HEK293 (cell line): ENCODE measurements around the gene MEGF6.
A peak's percentile ranks its signal among the peaks of the same experiment; 100 is the strongest.

Experiments used
- CTCF ChIA-PET: fragments of 350-600 bp; formaldehyde crosslinking; extraction: SDS; loops from one replicate; lab custom pipeline; 2021; ENCODE audit warnings: antibody characterized with exemption; lab: Yijun Ruan, JAX
- POLR2A ChIA-PET: fragments of 300-600 bp; formaldehyde crosslinking; extraction: SDS; loops from one replicate; lab custom pipeline; 2020; ENCODE audit warnings: antibody characterized with exemption, inconsistent platforms; lab: Yijun Ruan, JAX
- H3K27ac ChIP-seq: fragments of 200-500 bp; sonication (Bioruptor generic); 2 replicates; pipeline ENCODE4 v1.5.1; 2014; ENCODE audit warnings: low read depth, low read length, control low read depth, inconsistent platforms; ENCODE audit errors: extremely low read depth
- H3K36me3 ChIP-seq, 2 experiments: fragments of 200-500 bp in 1 of 2; sonication (Bioruptor generic) in 1 of 2; 1 replicate in 1 of 2; 2 replicates in 1 of 2; pipeline ENCODE4 v1.5.1; 2014 to 2017; ENCODE audit warnings: inconsistent platforms in 2 of 2, low read length in 2 of 2; ENCODE audit not compliant: control insufficient read depth in 2 of 2, insufficient read depth in 1 of 2
- H3K4me1 ChIP-seq: fragments of 200-500 bp; sonication (Bioruptor generic); 2 replicates; pipeline ENCODE4 v1.5.1; 2014; ENCODE audit warnings: mild to moderate bottlenecking, low read length, inconsistent platforms; ENCODE audit not compliant: control insufficient read depth, insufficient read depth
- H3K4me3 ChIP-seq: 2 replicates; pipeline ENCODE4 v1.5.1; 2011; ENCODE audit warnings: low read depth, mild to moderate bottlenecking, control low read depth, low read length, moderate library complexity
- H3K9me3 ChIP-seq: fragments of 200-500 bp; sonication (Bioruptor generic); 2 replicates; pipeline ENCODE4 v1.5.1; 2014; ENCODE audit warnings: low read depth, low read length, inconsistent platforms; ENCODE audit not compliant: control insufficient read depth, insufficient read depth
- FEZF1 ChIP-seq: fragments of 450-650 bp; formaldehyde crosslinking; IDR thresholded peaks from 2 replicates; pipeline ENCODE4 v1.5.1; 2016; ENCODE audit warnings: missing biosample characterization, missing genetic modification characterization
- KLF1 ChIP-seq: fragments of 450-650 bp; formaldehyde crosslinking; IDR thresholded peaks from 2 replicates; pipeline ENCODE4 v1.5.1; 2016; ENCODE audit warnings: missing biosample characterization, missing genetic modification characterization
- PRDM4 ChIP-seq: fragments of 450-650 bp; formaldehyde crosslinking; IDR thresholded peaks from 2 replicates; pipeline ENCODE4 v1.5.1; 2017; ENCODE audit warnings: missing biosample characterization, missing genetic modification characterization
- REST ChIP-seq: fragments of 450-650 bp; formaldehyde crosslinking; IDR thresholded peaks from 2 replicates; pipeline ENCODE4 v1.5.1; 2016; ENCODE audit warnings: missing biosample characterization, missing genetic modification characterization
- SP7 ChIP-seq: fragments of 450-650 bp; formaldehyde crosslinking; IDR thresholded peaks from 2 replicates; pipeline ENCODE4 v1.5.1; 2016; ENCODE audit warnings: missing biosample characterization, missing genetic modification characterization
- YY1 ChIP-seq: fragments of 450-650 bp; formaldehyde crosslinking; IDR thresholded peaks from 2 replicates; pipeline ENCODE4 v1.5.1; 2018; ENCODE audit warnings: missing biosample characterization, missing genetic modification characterization
- ZFP3 ChIP-seq: fragments of 450-650 bp; formaldehyde crosslinking; IDR thresholded peaks from 2 replicates; pipeline ENCODE4 v1.5.1; 2016; ENCODE audit warnings: low read depth, missing biosample characterization, missing genetic modification characterization
- ZFP37 ChIP-seq: fragments of 450-650 bp; formaldehyde crosslinking; IDR thresholded peaks from 2 replicates; pipeline ENCODE4 v1.5.1; 2016; ENCODE audit warnings: missing biosample characterization, missing genetic modification characterization
- ZNF114 ChIP-seq: fragments of 450-650 bp; formaldehyde crosslinking; IDR thresholded peaks from 2 replicates; pipeline ENCODE4 v1.5.0; 2017; ENCODE audit warnings: missing biosample characterization, missing genetic modification characterization
- ZNF121 ChIP-seq: fragments of 450-650 bp; formaldehyde crosslinking; IDR thresholded peaks from 2 replicates; pipeline ENCODE4 v1.5.1; 2016; ENCODE audit warnings: missing biosample characterization, missing genetic modification characterization
- ZNF169 ChIP-seq: fragments of 450-650 bp; formaldehyde crosslinking; IDR thresholded peaks from 2 replicates; pipeline ENCODE4 v1.5.1; 2016; ENCODE audit warnings: missing biosample characterization, missing genetic modification characterization
- ZNF292 ChIP-seq: fragments of 450-650 bp; formaldehyde crosslinking; IDR thresholded peaks from 2 replicates; pipeline ENCODE4 v1.5.1; 2016; ENCODE audit warnings: low read depth, missing biosample characterization, missing genetic modification characterization, borderline replicate concordance
- ZNF596 ChIP-seq: fragments of 450-650 bp; IDR thresholded peaks from 2 replicates; pipeline ENCODE4 v1.5.0; 2018; ENCODE audit warnings: missing biosample characterization, mild to moderate bottlenecking, missing genetic modification characterization, moderate library complexity
- ZNF621 ChIP-seq: fragments of 450-650 bp; formaldehyde crosslinking; IDR thresholded peaks from 2 replicates; pipeline ENCODE4 v1.5.1; 2017; ENCODE audit warnings: missing biosample characterization, missing genetic modification characterization
- ZNF837 ChIP-seq: fragments of 450-650 bp; formaldehyde crosslinking; IDR thresholded peaks from 2 replicates; pipeline ENCODE4 v1.5.1; 2016; ENCODE audit warnings: missing biosample characterization, missing genetic modification characterization
- ZSCAN23 ChIP-seq: fragments of 450-650 bp; formaldehyde crosslinking; IDR thresholded peaks from 2 replicates; pipeline ENCODE4 v1.5.1; 2016; ENCODE audit warnings: missing biosample characterization, missing genetic modification characterization
- TF ChIP-seq, protein P1 (sequence below): fragments of 450-650 bp; formaldehyde crosslinking; IDR thresholded peaks from 2 replicates; pipeline ENCODE4 v1.5.1; 2016; ENCODE audit warnings: missing biosample characterization, missing genetic modification characterization

The MEGF6 gene

GRCh38 chr1:3560251-3560871, 50.9 kb downstream of the MEGF6 start:
- H3K4me3 ChIP-seq: no peak overlapping the region
- no peaks in the 10 kb centered on the region for H3K9me3 ChIP-seq
- no peak for TF ChIP-seq ZFP3
- TF ChIP-seq PRDM4 (tag by site-specific recombination): peak; percentile 88
- no peaks in the 10 kb centered on the region for H3K36me3 ChIP-seq
- CTCF ChIA-PET: interaction anchor here (1.3 kb wide), 1 partner anchor 59 kb away, joined by 6 read pairs; no protein-coding TSS in a partner anchor
- no peaks in the 10 kb centered on the region for H3K4me1 ChIP-seq
- POLR2A ChIA-PET: no interaction called here
- H3K27ac ChIP-seq: no peak overlapping the region

GRCh38 chr1:3558036-3558726, 53.1 kb downstream of the MEGF6 start:
- Histone ChIP-seq H3K4me1 (no peaks in the 10 kb centered on the region), H3K4me3 (no peak overlapping the region), H3K36me3 (no peaks in the 10 kb centered on the region), H3K27ac (no peak overlapping the region), H3K9me3 (no peaks in the 10 kb centered on the region)
- no peak for TF ChIP-seq ZNF114
- TF ChIP-seq ZNF292: no peak
- no peak for TF ChIP-seq ZNF621 (tag by site-specific recombination)
- no peak for TF ChIP-seq ZFP37 (tag by site-specific recombination)
- TF ChIP-seq KLF1: no peak
- TF ChIP-seq REST (tag by site-specific recombination): no peak
- no peak for TF ChIP-seq SP7
- TF ChIP-seq FEZF1 (tag by site-specific recombination): no peak
- no peak for TF ChIP-seq ZSCAN23 (tag by site-specific recombination)
- CTCF ChIA-PET: interaction anchor here (0.6 to 1.2 kb wide), 3 partner anchors 57 to 105 kb away, joined by 3 to 5 read pairs (median 4); no protein-coding TSS in a partner anchor
- POLR2A ChIA-PET: no interaction called here

GRCh38 chr1:3557366-3557765, 53.9 kb downstream of the MEGF6 start:
- TF ChIP-seq ZNF169 (tag by site-specific recombination): no peak
- TF ChIP-seq ZNF837 (tag by site-specific recombination): no peak
- TF ChIP-seq ZNF596 (tag by site-specific recombination): no peak
- TF ChIP-seq ZNF121: no peak
- TF ChIP-seq, protein P1, sequence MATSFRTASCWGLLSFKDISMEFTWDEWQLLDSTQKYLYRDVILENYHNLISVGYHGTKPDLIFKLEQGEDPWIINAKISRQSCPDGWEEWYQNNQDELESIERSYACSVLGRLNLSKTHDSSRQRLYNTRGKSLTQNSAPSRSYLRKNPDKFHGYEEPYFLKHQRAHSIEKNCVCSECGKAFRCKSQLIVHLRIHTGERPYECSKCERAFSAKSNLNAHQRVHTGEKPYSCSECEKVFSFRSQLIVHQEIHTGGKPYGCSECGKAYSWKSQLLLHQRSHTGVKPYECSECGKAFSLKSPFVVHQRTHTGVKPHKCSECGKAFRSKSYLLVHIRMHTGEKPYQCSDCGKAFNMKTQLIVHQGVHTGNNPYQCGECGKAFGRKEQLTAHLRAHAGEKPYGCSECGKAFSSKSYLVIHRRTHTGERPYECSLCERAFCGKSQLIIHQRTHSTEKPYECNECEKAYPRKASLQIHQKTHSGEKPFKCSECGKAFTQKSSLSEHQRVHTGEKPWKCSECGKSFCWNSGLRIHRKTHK: no peak
- no peak for TF ChIP-seq YY1
- Histone ChIP-seq H3K4me1 (no peaks in the 10 kb centered on the region), H3K9me3 (no peaks in the 10 kb centered on the region), H3K36me3 (no peaks in the 10 kb centered on the region), H3K4me3 (no peak overlapping the region), H3K27ac (no peak overlapping the region)
- CTCF ChIA-PET: interaction anchor here (0.9 to 1.8 kb wide), 3 partner anchors 8 to 62 kb away, joined by 4 to 7 read pairs (median 5); no protein-coding TSS in a partner anchor
- POLR2A ChIA-PET: interaction anchor here (0.5 kb wide), 1 partner anchor 326 kb away, joined by 3 read pairs; no protein-coding TSS in a partner anchor
